ENCODE results near the gene KCNV2. TPM values are rescaled to one million over a fixed set of nuclear protein-coding genes. Genes with fewer than 3 reads are reported as not detected.

Gene KCNV2
- total and polyA plus RNA-seq, 2 experiments from 2014 or later = 0.60 TPM; not detected in 1

GRCh38 chr9:2758898-2759510 lies 41.7 kb downstream of the KCNV2 start:
- Histone ChIP-seq H2AFZ (no peak overlapping the region), H4K20me1 (replicated peaks; ENCODE audit: insufficient read depth) (no peaks in the 10 kb centered on the region), H3K9me2 (ENCODE audit: insufficient read depth) (peaks cover 8% of the 10 kb centered on the region; the same call in 1 of the 2 replicates), H3K4me2 (peak overlapping the region; percentile 18; the same call in 1 of the 2 replicates), H3K36me3 (ENCODE audit: insufficient read depth) (no peaks in the 10 kb centered on the region), H3K4me1 (ENCODE audit: insufficient read depth) (peaks cover 28% of the 10 kb centered on the region), H3K27me3 (ENCODE audit: insufficient read depth) (no peaks in the 10 kb centered on the region), H3K4me3 (no peak overlapping the region), H3F3A (replicated peaks; ENCODE audit: low read depth) (0 out of 2 replicates have a peak, but pooled peaks cover 3% of the 10 kb centered on the region), H3K27ac (ENCODE audit: low read depth) (no peak overlapping the region), H3K79me2 (replicated peaks; ENCODE audit: insufficient read depth) (no peaks in the 10 kb centered on the region)
- Mint-ChIP-seq H3K27me3 (ENCODE audit: insufficient read depth, low read depth, poor library complexity) (peaks cover 3% of the 10 kb centered on the region), H3K4me1 (peaks cover 45% of the 10 kb centered on the region), H3K4me3 (no peak overlapping the region), H3K36me3 (ENCODE audit: low read depth) (peaks cover 19% of the 10 kb centered on the region), H3K27ac (0 out of 2 replicates have a peak overlapping the region, but pooled peaks have one; percentile 61), H3K9me3 (no peaks in the 10 kb centered on the region; the same call in 2 of the 3 replicates)
- no peak for ATAC-seq
- TF ChIP-seq JUNB (IDR thresholded peaks at IDR 0.05; ENCODE audit: unreplicated experiment) = no peak
- no peak for TF ChIP-seq NANOG (IDR thresholded peaks at IDR 0.05; ENCODE audit: borderline replicate concordance)
- TF ChIP-seq, protein P1, sequence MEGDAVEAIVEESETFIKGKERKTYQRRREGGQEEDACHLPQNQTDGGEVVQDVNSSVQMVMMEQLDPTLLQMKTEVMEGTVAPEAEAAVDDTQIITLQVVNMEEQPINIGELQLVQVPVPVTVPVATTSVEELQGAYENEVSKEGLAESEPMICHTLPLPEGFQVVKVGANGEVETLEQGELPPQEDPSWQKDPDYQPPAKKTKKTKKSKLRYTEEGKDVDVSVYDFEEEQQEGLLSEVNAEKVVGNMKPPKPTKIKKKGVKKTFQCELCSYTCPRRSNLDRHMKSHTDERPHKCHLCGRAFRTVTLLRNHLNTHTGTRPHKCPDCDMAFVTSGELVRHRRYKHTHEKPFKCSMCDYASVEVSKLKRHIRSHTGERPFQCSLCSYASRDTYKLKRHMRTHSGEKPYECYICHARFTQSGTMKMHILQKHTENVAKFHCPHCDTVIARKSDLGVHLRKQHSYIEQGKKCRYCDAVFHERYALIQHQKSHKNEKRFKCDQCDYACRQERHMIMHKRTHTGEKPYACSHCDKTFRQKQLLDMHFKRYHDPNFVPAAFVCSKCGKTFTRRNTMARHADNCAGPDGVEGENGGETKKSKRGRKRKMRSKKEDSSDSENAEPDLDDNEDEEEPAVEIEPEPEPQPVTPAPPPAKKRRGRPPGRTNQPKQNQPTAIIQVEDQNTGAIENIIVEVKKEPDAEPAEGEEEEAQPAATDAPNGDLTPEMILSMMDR (conservative IDR thresholded peaks at IDR 0.05; ENCODE audit: low read depth in 2 of 2) = no peak
- TF ChIP-seq EZH2phosphoT487 (IDR thresholded peaks at IDR 0.05; ENCODE audit: unreplicated experiment) = no peak
- TF ChIP-seq ETS1 (IDR thresholded peaks at IDR 0.05) = no peak
- no peak for TF ChIP-seq STAT1 (IDR thresholded peaks at IDR 0.05; ENCODE audit: unreplicated experiment)
- TF ChIP-seq EZH2 (IDR thresholded peaks at IDR 0.05; ENCODE audit: low read depth, unreplicated experiment) = no peak
- TF ChIP-seq, protein P2, sequence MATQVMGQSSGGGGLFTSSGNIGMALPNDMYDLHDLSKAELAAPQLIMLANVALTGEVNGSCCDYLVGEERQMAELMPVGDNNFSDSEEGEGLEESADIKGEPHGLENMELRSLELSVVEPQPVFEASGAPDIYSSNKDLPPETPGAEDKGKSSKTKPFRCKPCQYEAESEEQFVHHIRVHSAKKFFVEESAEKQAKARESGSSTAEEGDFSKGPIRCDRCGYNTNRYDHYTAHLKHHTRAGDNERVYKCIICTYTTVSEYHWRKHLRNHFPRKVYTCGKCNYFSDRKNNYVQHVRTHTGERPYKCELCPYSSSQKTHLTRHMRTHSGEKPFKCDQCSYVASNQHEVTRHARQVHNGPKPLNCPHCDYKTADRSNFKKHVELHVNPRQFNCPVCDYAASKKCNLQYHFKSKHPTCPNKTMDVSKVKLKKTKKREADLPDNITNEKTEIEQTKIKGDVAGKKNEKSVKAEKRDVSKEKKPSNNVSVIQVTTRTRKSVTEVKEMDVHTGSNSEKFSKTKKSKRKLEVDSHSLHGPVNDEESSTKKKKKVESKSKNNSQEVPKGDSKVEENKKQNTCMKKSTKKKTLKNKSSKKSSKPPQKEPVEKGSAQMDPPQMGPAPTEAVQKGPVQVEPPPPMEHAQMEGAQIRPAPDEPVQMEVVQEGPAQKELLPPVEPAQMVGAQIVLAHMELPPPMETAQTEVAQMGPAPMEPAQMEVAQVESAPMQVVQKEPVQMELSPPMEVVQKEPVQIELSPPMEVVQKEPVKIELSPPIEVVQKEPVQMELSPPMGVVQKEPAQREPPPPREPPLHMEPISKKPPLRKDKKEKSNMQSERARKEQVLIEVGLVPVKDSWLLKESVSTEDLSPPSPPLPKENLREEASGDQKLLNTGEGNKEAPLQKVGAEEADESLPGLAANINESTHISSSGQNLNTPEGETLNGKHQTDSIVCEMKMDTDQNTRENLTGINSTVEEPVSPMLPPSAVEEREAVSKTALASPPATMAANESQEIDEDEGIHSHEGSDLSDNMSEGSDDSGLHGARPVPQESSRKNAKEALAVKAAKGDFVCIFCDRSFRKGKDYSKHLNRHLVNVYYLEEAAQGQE (IDR thresholded peaks at IDR 0.05; ENCODE audit: unreplicated experiment) = no peak
- no peak for DNase-seq (ENCODE audit: low spot score)

Measured in GM23338 (cell line).